SH-SY5Y (cell line): Measurements from ENCODE around the gene SSPN.

Source experiments
- GATA2 ChIP-seq: IDR thresholded peaks from 2 replicates; pipeline ENCODE4 v1.6.1; 2011; ENCODE audit warnings: mild to moderate bottlenecking, low read depth, low read length
- GATA3 ChIP-seq: IDR thresholded peaks from 2 replicates; pipeline ENCODE4 v1.6.1; 2011; ENCODE audit warnings: low read depth, mild to moderate bottlenecking, low read length, moderate library complexity

GRCh38 chr12:26239122-26239851, 43.9 kb downstream of the SSPN start:
- TF ChIP-seq GATA2 (no peak), GATA3 (no peak)
